HEK293T (cell line): ENCODE data around the gene MOGAT2.

ENCODE experiments used
- BHLHE40 ChIP-seq: fragments of 450-650 bp; IDR thresholded peaks from 2 replicates; pipeline ENCODE4 v1.6.1; 2016; ENCODE audit warnings: mild to moderate bottlenecking, moderate library complexity, borderline replicate concordance
- CTBP1 ChIP-seq: fragments of 450-650 bp; IDR thresholded peaks from 2 replicates; pipeline ENCODE4 v1.6.1; 2016; ENCODE audit warnings: borderline replicate concordance
- ELF4 ChIP-seq: fragments of 450-650 bp; IDR thresholded peaks from 2 replicates; pipeline ENCODE4 v1.6.1; 2017; ENCODE audit warnings: antibody characterized with exemption
- FOXA1 ChIP-seq: fragments of 450-650 bp; IDR thresholded peaks from 2 replicates; pipeline ENCODE4 v1.6.1; 2016; ENCODE audit warnings: mild to moderate bottlenecking
- FOXK2 ChIP-seq: fragments of 450-650 bp; IDR thresholded peaks from 2 replicates; pipeline ENCODE4 v1.6.1; 2016; ENCODE audit warnings: mild to moderate bottlenecking
- HDGF ChIP-seq: fragments of 450-650 bp; IDR thresholded peaks from 2 replicates; pipeline ENCODE4 v1.6.1; 2017; ENCODE audit warnings: antibody characterized with exemption, borderline replicate concordance
- L3MBTL2 ChIP-seq: fragments of 450-650 bp; conservative IDR thresholded peaks from 2 replicates; pipeline ENCODE4 v1.6.1; 2016; ENCODE audit warnings: mild to moderate bottlenecking
- NFRKB ChIP-seq: fragments of 450-650 bp; IDR thresholded peaks from 2 replicates; pipeline ENCODE4 v1.6.1; 2016; ENCODE audit warnings: mild to moderate bottlenecking, moderate library complexity
- SP1 ChIP-seq: fragments of 450-650 bp; IDR thresholded peaks from 2 replicates; pipeline ENCODE4 v1.6.1; 2017
- SUZ12 ChIP-seq: fragments of 450-650 bp; IDR thresholded peaks from 2 replicates; pipeline ENCODE4 v1.6.1; 2016; ENCODE audit warnings: mild to moderate bottlenecking
- TARDBP ChIP-seq: fragments of 450-650 bp; IDR thresholded peaks from 2 replicates; pipeline ENCODE4 v1.6.1; 2016
- ZNF384 ChIP-seq: fragments of 450-650 bp; IDR thresholded peaks from 2 replicates; pipeline ENCODE4 v1.6.1; 2016
- TF ChIP-seq, protein P1 (sequence below): fragments of 450-650 bp; IDR thresholded peaks from 2 replicates; pipeline ENCODE4 v1.6.1; 2016

DNA sequence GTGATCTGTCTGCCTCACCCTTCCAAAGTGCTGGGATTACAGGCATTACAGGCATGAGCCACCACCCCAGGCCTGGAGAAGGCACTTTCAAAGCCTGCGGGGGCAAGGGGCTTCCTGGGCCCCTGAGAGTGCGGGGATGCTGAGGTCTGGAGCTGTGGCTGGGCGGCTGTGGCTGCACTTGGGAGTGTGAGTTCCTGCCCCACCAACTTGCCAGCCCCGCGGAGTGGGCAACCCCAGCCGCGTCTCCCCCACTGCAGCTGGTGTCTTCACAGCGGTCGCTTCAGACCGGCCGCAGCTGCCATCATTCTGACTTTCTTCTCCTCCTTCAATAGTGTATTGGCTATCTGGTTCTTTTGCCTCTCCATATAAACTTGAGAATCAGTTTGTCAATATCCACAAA is 38.1 kb upstream of the MOGAT2 start:
- TF ChIP-seq ELF4 (no peak), TARDBP (no peak), HDGF (no peak), SP1 (no peak), FOXK2 (no peak), BHLHE40 (no peak), ZNF384 (no peak), FOXA1 (no peak), CTBP1 (no peak), L3MBTL2 (no peak), NFRKB (no peak), SUZ12 (no peak)
- TF ChIP-seq, protein P1, sequence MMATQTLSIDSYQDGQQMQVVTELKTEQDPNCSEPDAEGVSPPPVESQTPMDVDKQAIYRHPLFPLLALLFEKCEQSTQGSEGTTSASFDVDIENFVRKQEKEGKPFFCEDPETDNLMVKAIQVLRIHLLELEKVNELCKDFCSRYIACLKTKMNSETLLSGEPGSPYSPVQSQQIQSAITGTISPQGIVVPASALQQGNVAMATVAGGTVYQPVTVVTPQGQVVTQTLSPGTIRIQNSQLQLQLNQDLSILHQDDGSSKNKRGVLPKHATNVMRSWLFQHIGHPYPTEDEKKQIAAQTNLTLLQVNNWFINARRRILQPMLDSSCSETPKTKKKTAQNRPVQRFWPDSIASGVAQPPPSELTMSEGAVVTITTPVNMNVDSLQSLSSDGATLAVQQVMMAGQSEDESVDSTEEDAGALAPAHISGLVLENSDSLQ = no peak
